ENCODE measurements around the gene STIM2.
A peak's percentile ranks its signal among the peaks of the same experiment; 100 is the strongest.
"Not testable (repeated sequence)": the region's sequence is repeated elsewhere in the genome, so short reads cannot be mapped to it uniquely, and the experiment has no call there.

STIM2 gene

DNA sequence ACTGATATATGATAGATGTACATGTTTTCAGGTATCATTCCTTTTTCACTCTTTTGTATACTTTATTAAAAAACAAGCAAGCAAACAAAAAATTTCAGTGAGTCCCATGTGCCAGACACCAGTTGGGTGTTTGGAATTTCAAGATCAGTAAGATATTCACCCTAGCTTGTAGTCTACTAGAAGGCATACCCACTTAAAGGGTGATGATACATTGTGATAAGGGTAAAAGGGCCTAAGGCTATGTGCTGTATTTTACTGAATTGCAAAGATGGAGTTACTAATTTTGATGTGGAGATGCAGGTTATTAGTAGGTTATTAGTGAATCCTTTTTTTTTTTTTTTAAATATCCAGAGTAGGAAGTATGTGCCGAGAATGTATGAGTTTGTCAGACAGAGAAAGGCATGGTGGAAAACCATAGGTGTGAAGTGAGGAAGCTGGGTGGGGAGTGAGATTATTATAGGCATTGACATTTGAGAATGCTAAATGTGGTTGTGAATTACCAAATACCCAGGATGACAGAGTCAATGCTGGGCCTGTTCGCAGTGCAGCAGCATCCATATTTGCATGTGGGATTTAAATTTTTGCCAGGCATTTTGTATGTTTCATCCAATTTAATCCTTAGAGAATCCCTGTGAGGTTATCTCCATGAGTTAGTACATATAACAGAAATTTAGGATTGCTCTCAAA, 10.1 kb downstream of the STIM2 start:
- no peak for DNase-seq

DNA sequence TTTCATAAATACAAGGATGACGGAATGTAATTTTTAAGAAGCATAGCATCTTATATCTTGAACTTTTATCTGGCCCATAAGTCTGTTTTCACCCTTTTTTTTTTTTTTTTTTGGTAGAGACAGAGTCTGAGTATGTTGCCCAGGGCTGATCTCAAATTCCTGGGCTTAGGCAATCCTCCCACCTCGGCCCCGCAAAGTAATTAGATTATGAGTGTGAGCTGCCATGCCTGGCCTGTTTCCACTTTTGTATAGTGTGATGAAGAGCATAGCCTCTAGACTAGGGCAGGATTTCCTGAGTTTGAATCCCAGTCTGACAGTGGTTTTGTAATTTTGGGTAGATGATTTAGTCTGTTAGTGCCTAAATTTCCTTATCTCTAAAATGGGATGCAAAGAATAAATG, 11.0 kb downstream of the STIM2 start:
- DNase-seq, result no peak

DNA sequence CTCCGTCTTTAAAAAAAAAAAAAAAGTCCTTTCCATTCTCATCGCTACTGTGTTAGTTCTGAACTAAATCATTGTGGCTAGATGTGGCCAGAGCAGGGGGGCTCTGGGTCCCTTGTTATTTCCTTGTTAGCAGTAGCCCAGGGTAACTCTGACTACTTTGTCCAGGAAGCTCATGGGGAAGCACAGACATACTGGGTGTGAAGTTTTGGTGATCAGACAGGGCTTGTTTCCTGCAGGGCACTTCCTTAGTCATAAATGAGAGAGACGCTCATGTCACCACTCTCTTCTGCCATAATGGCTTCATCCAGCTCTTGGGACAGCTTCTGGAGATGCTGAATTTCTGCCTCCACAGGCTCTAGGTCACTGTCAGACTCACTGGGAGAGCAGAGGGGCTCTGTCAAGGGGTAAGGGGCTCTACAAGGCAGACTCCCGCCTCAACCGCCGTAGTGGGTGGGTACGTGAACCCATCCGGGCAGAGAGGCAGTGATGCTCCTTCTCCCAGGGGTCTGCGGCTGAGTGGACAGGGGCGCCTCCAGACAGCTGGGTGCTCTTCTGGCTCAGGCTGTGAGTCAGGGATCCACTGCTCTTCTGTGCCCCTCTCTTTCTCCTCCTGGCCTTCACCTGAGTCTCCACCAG, 12.9 kb downstream of the STIM2 start:
- DNase-seq, result peak in 4 of 5 donors; percentile 38 to 84 (median 55)

DNA sequence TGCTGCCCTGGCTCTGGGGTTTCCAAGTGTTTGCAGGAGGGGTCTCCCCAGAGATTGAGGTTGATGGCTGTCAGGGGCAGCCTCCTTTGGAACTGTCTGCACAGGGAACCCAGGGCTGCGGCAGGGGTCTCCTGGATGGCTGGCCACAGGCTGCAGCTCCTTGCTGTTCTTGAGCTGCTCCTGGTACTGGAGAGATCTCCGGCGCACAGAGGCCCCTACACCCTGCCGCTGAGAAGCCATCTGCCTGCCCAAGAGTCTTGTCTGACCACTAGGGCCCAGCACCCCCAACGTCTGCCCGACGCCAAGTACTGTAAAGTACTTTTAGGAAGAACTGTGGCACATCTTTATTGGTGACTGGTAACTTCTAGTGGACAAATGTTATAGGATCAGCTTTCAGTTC, 13.5 kb downstream of the STIM2 start:
- no peak for DNase-seq

DNA sequence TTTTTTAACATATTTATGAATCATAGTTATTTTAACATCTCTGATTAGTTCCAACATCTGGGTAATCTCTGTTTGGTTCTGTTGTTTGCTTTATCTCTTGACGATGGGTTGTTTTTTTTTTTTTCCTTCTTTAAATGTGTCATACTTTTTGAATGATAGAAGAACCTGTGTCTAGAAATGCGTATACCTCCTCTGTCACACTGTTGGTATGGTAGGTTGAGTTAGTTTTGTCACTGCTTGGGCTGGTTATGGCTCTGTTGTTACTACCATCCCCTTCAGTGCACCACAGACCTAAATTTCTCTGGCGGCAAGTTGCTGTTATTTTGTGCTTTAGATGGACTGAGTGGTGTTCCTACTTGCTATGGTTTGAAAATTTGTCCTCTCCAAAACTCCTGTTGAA, 16.8 kb downstream of the STIM2 start:
- no peak for DNase-seq

DNA sequence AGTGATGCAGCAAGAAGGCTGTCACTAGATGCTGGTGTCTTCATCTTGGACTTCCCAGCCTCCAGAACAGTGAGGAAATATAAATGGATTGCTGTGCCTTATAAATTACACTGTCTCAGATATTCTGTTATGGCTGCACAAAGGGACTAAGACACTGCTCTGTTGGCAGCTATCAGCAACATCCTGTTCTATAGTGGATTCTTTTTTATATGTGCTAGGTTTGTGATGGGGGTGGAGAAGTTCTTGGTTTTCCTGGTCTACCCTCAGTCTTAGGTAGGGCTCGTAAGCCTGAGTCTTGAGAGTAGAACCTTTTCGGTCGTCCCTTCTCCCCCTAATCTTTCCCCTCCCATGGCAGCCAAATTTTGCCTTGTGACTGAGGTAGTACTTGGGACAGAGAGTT, 17.3 kb downstream of the STIM2 start:
- no peak for DNase-seq

DNA sequence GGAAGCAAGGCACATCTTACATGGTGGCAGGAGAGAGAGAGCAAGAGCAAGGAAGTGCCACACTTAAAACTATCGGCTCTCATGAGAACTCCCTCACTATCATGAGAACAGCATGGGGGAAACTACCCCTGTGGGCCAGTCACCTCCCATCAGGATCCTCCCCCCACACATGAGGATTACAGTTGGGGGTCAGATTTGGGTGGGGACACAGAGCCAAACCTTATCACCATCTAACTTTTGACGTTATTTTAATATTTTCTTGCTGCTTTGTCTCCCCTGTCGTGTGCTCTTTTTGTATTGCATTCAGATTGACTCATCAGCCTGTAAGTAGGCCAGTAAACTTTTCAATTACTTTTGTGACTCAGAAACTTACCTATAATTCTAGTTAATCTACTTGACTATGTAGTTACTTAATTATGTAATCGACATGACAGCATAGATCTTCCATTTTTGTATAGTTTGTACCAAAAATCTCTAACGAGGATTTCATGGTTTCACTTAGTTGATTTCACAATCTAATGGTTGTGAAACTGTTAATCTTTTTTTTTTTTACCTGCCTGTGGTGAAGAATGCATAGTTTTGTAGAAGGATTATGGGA, 18.3 kb downstream of the STIM2 start:
- peak in 1 of 5 donors; percentile 56 for DNase-seq

DNA sequence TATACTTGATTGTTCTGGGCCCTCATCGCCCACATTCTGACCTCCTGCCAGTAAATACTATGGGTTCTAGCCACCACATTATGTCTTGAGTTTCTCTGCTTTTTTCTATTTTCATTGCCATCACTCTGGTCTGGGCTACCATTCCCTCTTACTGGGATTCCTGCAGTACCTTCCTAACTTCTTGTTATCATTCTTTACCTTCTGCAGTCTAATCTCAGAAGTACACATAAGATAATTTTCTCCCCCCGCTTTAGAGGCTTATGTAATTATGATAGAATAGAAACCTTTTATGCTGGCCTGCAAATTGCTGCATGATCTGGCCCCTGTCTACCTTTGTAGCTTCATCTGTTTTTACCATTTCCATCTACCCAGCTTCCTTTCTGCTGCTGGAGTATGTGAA, 19.2 kb downstream of the STIM2 start:
- DNase-seq, result no peak

DNA sequence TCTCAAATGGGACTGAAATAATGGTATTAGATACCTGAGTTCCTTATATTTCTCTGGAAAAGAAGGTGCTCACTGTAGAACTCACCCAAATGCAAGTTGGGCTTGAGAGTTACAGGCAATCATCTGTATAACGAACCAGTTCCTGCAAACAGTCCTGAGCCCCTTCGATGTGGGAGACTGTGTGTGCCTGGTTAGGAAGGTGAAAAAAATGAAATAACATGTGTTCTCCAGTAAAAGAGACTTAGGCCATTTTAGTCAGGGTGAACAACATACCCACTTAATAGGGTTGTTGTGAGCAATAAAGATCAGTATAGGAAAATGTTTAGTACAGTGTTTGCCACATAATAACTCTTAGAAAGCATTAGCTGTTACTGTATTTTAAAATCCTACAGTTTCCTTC, 23.4 kb downstream of the STIM2 start:
- DNase-seq, result no peak

DNA sequence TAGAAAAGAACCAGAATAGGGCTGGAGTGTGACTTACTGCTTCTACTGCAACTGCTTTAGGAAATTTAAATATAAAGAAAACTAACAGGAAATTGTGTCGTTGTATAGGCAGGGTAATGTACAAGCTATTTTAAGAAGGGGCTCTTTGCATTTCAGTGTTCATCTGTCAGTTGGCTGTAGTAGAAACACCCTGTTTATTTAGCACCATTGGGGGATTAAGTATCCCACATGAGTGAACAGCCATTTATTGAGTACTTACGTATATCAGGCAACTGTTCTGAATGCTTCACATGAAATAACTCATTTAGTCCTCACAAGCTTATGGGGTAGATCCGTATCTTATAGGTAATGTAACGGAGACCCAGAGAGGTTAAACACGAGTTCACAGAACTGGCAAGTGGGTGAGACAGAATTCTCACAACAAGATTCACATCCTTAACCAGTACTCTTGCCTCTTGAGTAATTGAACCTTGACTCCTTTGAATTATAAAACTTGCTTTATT, 23.9 kb downstream of the STIM2 start:
- peak in 1 of 5 donors; percentile 80 for DNase-seq

DNA sequence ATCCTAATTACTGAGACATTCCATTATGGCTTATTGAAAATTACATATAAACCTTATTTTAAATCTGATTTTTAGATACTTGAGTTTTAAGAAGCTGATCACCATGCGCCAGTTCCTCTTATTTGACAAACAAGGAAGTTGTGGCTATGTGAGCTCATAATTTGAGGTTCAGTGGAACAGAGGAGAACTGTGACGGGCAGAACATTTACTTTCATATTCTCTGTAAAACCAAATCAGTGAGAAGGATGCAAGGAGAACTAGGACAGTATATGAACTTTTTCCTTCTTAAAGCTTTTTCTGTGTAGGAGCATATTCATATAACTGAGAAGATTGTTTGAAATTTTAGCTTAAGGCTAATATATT, 25.3 kb downstream of the STIM2 start:
- DNase-seq, result peak in 4 of 5 donors; percentile 12 to 85 (median 32)

DNA sequence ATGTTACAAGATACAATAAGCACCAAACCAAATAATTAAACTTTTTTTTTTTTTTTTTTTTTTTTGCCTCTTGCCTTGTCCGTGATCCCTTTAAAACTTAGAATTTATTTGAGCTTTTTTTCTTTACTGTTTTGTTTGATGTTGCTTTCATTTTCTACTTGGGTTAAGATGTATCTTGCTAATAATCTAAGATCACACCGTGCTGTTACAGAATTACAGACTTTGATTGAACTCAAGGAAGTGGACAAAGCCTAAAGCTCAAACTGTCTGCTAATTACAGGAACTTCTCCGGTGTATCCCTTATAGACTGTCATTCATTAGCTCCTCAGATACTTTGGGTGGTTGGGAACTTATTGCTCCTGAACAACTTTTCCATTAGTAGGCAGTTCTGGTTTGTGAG, 26.5 kb downstream of the STIM2 start:
- DNase-seq, result peak in 1 of 5 donors; percentile 55

DNA sequence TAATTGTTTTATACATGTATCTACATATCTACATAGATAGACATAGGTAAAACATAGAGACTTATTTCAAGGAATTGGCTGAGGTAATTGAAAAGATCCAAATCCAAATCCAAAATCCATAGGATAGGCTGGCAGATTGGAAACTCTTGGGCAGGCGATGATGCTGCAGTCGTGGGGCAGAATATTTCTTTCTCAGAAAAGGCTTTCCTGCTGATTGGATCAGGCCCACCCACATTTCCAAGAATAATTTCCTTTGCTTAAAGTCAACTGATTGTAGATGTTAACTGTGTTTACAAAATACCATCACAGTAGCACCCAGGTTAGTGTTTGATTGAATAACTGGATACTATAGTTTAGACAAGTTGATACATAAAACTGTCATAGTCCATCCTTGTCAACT, 27.2 kb downstream of the STIM2 start:
- DNase-seq, result no peak

DNA sequence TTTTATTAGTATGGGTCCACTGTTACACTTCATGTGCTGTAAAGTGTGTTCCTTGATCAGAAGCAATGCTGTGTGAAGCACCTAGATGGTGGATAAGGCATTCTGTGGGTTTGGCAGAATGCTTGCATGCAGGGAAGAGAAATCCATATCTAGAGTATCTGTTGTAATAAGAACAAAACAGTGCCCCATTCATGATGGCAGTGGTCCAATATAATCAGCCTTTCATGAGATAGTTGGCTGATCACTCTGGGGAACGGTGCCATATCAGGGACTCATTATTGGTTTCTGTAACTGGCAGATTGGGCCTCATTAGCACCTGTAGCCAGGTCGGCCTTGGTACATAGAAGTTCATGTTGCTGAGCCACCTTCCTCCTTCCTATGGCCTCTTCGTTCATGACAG, 28.7 kb downstream of the STIM2 start:
- DNase-seq, result no peak

DNA sequence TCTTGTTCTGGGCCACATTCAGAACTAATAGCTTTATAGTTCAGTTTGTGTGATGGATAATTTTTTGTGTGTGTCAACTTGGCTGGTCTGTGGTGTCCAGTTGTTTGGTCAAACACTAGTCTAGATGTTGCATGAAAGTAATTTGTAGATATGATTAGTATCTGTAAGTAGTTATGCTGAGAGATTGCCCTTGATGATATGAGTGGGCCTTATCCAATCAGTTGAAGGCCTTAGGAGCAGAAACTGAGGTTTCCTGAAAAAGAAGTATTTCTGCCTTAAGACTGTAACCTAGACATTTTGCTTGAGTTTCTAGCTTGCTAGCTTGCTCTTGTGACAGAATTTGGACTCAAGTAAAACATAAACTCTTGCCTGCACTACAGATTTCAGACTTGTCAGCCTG, 30.4 kb downstream of the STIM2 start:
- no peak for DNase-seq

DNA sequence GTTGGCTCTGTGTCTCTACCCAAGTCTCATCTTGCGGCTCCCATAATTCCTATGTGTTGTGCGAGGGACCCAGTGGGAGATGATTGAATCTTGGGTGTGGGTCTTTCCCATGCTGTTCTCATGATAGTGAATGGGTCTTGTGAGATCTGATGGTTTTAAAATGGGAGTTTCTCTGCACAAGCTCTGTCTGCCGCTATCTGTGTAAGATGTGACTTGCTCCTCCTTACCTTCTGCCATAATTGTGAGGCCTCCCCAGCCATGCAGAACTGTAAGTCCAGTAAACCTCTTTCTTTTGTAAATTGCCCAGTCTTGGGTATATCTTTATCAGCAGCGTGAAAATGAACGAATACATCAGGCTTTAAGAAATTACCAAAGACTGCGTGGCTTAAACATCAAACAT, 31.2 kb downstream of the STIM2 start:
- DNase-seq, result no peak

DNA sequence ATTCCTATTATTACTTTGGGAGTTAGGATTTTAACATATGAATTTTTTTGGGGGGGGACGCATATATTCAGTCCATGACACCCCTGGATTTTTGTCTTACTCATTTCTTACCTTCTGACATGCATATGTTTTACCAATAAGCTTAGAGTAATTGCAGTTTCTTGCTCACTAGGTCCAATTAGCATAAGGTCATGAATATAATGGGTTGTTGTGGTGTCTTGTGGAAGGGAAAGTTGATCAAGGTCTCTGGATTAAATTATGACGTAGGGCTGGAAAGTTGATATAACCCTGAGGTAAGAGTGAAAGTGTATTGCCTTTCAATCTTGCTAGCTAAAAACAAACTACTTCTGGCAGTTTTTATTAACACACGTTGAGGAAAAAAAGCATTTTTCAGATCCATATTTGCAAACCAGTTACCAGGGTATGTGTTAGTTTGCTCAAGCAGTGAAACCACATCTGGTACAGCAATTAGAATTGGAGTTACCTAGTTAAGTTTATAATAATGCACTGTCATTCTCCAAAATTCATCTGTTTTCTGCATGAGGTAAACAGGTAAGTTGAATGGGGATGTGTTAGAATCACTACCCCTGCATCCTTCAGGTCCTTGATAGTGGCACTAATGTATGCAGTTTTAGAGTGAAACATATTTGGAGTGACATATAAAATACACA, 32.0 kb downstream of the STIM2 start:
- DNase-seq, result no peak

DNA sequence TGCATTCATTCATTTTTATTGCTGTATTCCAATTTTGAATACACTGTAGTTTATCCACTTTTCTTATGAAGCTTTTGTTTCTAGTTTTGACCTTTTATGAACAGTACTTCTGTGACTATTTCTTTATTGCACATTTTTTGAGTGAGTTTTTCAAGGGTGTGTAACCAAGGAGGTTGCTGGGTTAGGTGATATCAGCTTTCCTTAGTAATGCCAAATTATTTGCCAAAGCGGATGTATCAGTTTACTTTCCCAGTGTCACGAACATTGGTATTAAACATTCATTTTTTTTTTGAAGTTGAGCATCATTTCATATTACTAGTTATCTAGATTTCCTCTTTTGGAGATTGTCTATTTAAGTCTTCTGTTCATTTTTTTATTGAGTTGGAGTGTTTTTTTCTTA, 32.9 kb downstream of the STIM2 start:
- no peak for DNase-seq

DNA sequence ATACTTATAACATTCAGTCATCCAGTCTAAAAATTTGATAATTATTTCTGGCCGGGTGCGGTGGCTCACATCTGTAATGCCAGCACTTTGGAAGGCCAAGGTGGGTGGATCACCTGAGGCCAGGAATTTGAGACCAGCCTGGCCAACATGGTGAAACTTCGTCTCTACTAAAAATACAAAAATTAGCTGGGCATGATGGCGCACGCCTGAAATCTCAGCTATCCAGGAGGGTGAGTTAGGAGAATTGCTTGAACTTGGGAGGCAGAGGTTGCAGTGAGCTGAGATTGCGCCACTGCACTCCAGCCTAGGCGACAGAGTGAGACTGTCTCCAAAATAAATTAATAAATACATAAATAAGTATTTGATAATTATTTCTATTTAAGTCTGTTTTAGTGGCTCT, 34.2 kb downstream of the STIM2 start:
- not testable (repeated sequence) for DNase-seq

DNA sequence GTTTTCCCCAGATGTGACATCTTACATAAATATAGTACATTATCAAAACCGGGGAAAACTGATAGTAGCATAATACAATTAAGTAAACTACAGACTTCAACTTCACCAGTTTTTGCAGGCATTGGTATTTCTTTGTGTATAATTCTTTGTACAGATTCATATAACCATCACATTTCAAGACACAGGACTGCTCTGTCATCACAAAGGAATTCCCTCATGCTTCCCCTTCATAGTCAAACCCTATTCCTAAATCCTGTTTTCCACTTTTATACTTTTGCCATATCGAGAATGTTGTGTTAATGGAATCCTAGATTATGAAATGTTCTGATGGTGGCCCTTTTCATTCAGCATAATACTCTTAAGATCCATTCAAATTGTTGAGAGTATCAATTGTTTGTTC, 36.0 kb downstream of the STIM2 start:
- no peak for DNase-seq

DNA sequence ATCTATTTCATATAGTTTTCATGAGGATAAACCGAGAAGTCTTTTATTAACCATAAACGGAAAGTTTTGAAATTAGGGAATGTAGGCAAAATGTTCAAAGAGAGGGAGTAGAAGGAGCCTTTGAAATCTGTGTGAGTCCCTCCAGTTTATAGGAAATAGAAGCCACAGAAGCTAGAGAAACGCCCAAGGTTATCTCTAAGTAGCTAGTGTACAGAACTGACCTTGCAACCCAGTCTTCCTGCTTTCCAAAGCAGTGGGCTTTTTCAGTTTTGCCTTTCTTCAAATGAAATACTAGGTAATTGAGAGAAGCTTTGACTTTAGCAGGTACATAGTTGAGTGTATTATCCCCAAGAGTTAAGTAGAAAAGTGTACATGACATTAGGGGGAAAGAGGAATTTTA, 39.4 kb downstream of the STIM2 start:
- DNase-seq, result no peak

DNA sequence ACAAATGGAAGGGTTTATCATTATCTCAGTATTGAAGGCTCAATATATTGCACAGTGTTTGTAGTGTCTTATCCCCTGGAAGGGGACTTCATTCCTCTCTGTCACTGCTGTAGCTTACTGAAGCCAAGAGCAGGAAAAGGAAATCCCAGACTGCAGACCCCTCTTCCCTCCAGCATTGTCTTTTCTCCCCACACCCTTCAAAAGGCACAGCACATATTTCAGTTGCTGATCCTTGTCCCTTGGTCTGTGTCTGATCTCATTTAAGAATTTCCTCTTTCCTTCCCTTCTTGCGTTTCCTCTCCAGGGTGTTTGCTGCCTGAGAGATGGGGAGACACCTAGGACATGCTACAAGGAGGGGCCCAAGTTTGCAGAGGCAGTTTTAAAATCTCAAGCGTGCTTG, 40.1 kb downstream of the STIM2 start:
- no peak for DNase-seq

DNA sequence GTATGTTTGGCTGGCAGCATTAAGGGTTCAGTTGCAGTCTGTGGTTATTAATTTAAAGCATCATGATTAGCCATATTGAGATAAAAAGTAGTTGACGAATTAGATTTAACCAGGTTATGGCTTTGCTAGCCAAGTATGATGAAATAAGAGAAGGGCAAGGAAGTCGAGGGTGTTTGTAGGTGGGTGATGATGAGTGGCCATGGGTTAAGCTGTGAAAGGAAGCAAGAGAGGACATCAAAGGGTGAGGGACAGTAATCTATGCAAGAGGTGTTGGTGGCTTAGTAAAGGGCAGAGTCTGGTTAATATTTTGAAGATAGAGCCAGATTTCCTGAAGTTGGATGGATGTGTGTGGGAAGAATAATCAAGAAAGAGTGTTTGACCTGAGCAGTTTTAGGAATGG, 44.5 kb downstream of the STIM2 start:
- no peak for DNase-seq
